OCI-LY1 (cell line): ENCODE data around the gene FZR1.

Source experiments
- EZH2 ChIP-seq: fragments of 200-600 bp; sonication (generic), shearing (Covaris generic); IDR thresholded peaks from 2 replicates; pipeline ENCODE4 v1.8.0; 2017; ENCODE audit warnings: borderline replicate concordance, mixed run types, mild to moderate bottlenecking, antibody characterized with exemption, low read length, moderate library complexity, mixed read lengths
- TF ChIP-seq, protein P1 (sequence below): fragments of 200-600 bp; sonication (generic), shearing (Covaris generic); IDR thresholded peaks from 2 replicates; pipeline ENCODE4 v1.5.1; 2017; ENCODE audit warnings: mild to moderate bottlenecking, antibody characterized with exemption, low read length, moderate library complexity, mixed read lengths

DNA sequence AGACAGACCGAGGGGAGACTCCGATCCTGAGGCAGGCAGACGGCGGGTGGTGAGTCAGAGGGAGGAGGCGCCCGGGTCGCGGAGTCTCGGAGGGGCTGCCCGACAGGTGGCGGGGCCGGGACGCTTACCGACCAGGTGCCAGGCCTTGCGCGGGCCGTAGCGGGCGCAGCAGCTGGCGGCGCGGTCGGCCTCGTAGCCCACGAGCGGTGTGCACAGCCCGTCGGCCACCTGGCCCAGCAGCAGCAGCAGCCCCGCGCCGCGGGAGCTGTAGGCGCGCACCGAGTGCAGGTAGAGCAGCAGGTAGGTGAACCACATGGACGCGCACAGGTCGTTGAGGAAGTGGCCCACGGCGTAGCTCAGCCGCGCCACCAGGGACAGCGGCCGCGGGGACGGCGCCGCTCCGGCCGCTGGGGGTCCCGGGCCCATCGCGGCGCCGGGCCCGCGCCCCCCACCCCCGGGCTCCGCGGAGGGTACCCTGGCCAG, 50.9 kb downstream of the FZR1 start:
- TF ChIP-seq, protein P1, sequence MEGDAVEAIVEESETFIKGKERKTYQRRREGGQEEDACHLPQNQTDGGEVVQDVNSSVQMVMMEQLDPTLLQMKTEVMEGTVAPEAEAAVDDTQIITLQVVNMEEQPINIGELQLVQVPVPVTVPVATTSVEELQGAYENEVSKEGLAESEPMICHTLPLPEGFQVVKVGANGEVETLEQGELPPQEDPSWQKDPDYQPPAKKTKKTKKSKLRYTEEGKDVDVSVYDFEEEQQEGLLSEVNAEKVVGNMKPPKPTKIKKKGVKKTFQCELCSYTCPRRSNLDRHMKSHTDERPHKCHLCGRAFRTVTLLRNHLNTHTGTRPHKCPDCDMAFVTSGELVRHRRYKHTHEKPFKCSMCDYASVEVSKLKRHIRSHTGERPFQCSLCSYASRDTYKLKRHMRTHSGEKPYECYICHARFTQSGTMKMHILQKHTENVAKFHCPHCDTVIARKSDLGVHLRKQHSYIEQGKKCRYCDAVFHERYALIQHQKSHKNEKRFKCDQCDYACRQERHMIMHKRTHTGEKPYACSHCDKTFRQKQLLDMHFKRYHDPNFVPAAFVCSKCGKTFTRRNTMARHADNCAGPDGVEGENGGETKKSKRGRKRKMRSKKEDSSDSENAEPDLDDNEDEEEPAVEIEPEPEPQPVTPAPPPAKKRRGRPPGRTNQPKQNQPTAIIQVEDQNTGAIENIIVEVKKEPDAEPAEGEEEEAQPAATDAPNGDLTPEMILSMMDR: peak; percentile 17; the same call in 1 of the 2 replicates
- TF ChIP-seq EZH2: no peak
